T-cell (primary cell): ENCODE data around the gene ZFP36. TPM values are rescaled to one million over a fixed set of nuclear protein-coding genes. Genes with fewer than 3 reads are reported as not detected.

Source experiments
- ATAC-seq, 4 experiments: fragments of 200-7000 bp in 3 of 4; fragments of 150-1000 bp in 1 of 4; cut with Tn5 transposase; replicated peaks in 1 of 4; 1 replicate in 3 of 4; 2 replicates in 1 of 4; pipeline ENCODE4 v1.10.0; 2021; ENCODE audit warnings: moderate library complexity in 3 of 4, mild to moderate bottlenecking in 2 of 4, moderate number of reproducible peaks in 1 of 4
- CTCF ChIA-PET, 2 donors: fragments of 300-600 bp; sonication (Branson Sonifier 250); formaldehyde crosslinking; loops; one replicate each; lab custom pipeline; 2022; ENCODE audit warnings: antibody characterized with exemption in 2 of 2; lab: Charles Lee
- POLR2A ChIA-PET, 2 donors: fragments of 300-600 bp; sonication (Branson Sonifier 250); formaldehyde crosslinking; loops; one replicate each; lab custom pipeline; 2022; ENCODE audit warnings: antibody characterized with exemption in 2 of 2; lab: Charles Lee
- DNase-seq, 35 experiments: peaks; one replicate each; pipeline versions ENCODE4 v3.0.0 to v3.0.0-alpha.2; 2013 to 2023
- H3K27ac ChIP-seq: one replicate; pipeline ENCODE4 v1.5.1; 2013; ENCODE audit warnings: low read length
- H3K27me3 ChIP-seq, 2 experiments: replicated peaks in 1 of 2; 1 replicate in 1 of 2; 2 replicates in 1 of 2; pipeline versions ENCODE4 v1.6.1 to v1.7.0; 2013; ENCODE audit warnings: low read length in 1 of 2, mixed read lengths in 1 of 2; ENCODE audit not compliant: control insufficient read depth in 2 of 2, insufficient read depth in 2 of 2; ENCODE audit errors: extremely low read depth in 1 of 2
- H3K36me3 ChIP-seq, 2 donors: 1 replicate in 1 of 2; 2 replicates in 1 of 2; pipeline versions ENCODE4 v1.6.1 to v1.7.0; 2013; ENCODE audit warnings: low read length in 1 of 2; ENCODE audit not compliant: control insufficient read depth in 2 of 2, insufficient read depth in 1 of 2; ENCODE audit errors: extremely low read depth in 1 of 2
- H3K4me1 ChIP-seq, 2 experiments: 1 replicate in 1 of 2; 2 replicates in 1 of 2; pipeline versions ENCODE4 v1.6.1 to v1.7.0; 2013; ENCODE audit warnings: low read length in 2 of 2, mixed read lengths in 1 of 2; ENCODE audit not compliant: insufficient read depth in 2 of 2, control insufficient read depth in 1 of 2; ENCODE audit errors: extremely low read depth in 1 of 2
- H3K4me3 ChIP-seq, 2 donors: 1 replicate in 1 of 2; 2 replicates in 1 of 2; pipeline versions ENCODE4 v1.5.1 to v1.7.0; 2013; ENCODE audit warnings: mild to moderate bottlenecking in 2 of 2, low read length in 1 of 2, moderate library complexity in 1 of 2; ENCODE audit not compliant: control insufficient read depth in 1 of 2; ENCODE audit errors: extremely low read depth in 1 of 2
- H3K9me3 ChIP-seq: 2 replicates; pipeline ENCODE4 v1.7.0; 2013
- H3K27ac Mint-ChIP-seq, 2 donors: one replicate each; pipeline ENCODE4 v1.8.0; 2020 to 2021; ENCODE audit warnings: mild to moderate bottlenecking in 2 of 2, mixed read lengths in 2 of 2
- H3K27me3 Mint-ChIP-seq, 2 donors: one replicate each; pipeline ENCODE4 v1.8.0; 2021 to 2022; ENCODE audit warnings: mixed read lengths in 2 of 2
- H3K36me3 Mint-ChIP-seq: one replicate; pipeline ENCODE4 v1.8.0; 2021; ENCODE audit warnings: mixed read lengths
- H3K4me1 Mint-ChIP-seq, 3 donors: one replicate each; pipeline ENCODE4 v1.8.0; 2020 to 2022; ENCODE audit warnings: mixed read lengths in 3 of 3, mild to moderate bottlenecking in 1 of 3
- H3K4me3 Mint-ChIP-seq, 3 donors: one replicate each; pipeline ENCODE4 v1.8.0; 2020 to 2022; ENCODE audit warnings: mild to moderate bottlenecking in 3 of 3, mixed read lengths in 3 of 3, moderate library complexity in 3 of 3
- H3K9me3 Mint-ChIP-seq, 3 donors: one replicate each; pipeline ENCODE4 v1.8.0; 2020 to 2022; ENCODE audit warnings: mixed read lengths in 3 of 3
- WGBS: methylation state at CpG from one replicate; pipeline ENCODE4 v1.1.5; 2013; ENCODE audit warnings: missing lambda C conversion rate; ENCODE audit not compliant: insufficient coverage; 5-methylcytosine and 5-hydroxymethylcytosine counted together
- total RNA-seq, 35 experiments: library from RNA in 6 of 35; stranded (reverse) in 6 of 35; fragments of 120-200 nt in 1 of 35; gene quantifications; one replicate each; pipeline versions ENCODE4 v1.2.1 to v1.2.4 and lab custom pipeline; 2013 to 2026

Gene ZFP36
- total RNA-seq, 5 donors from 2014 or later (not counting 1 experiment from before 2014, with no cell fraction given): 208 to 1,013 (median 233) TPM

GRCh38 chr19:39403331-39404312 is 3.0 kb upstream of the ZFP36 start:
- Histone ChIP-seq H3K36me3 (peaks cover 5 to 16% of the 10 kb centered on the region in 2 donors), H3K4me1 (peaks cover 36 to 84% of the 10 kb centered on the region in 2 experiments), H3K9me3 (no peaks in the 10 kb centered on the region), H3K27me3 (no peaks in the 10 kb centered on the region), H3K4me3 (peak overlapping the region; percentile 71 to 77), H3K27ac (peak overlapping the region; percentile 100)
- CTCF ChIA-PET: interaction anchor here in 1 of 2 donors (1.0 kb wide), 1 partner anchor 9 kb away, joined by 4 read pairs; the partner anchor contains the start of gene PLEKHG2
- no peaks in the 10 kb centered on the region for H3K27me3 Mint-ChIP-seq
- H3K4me3 Mint-ChIP-seq: peak overlapping the region; percentile 73 to 97 (median 83)
- peak overlapping the region; percentile 91 to 95 for H3K27ac Mint-ChIP-seq
- no peaks in the 10 kb centered on the region for H3K9me3 Mint-ChIP-seq
- peaks cover 66 to 72% (median 67%) of the 10 kb centered on the region in 3 donors for H3K4me1 Mint-ChIP-seq
- peaks cover 17% of the 10 kb centered on the region for H3K36me3 Mint-ChIP-seq
- POLR2A ChIA-PET: interaction anchor here in 1 of 2 donors (0.6 to 1.3 kb wide), 6 partner anchors 8 to 1259 kb away, joined by 3 to 6 read pairs (median 4); partner anchors contain the start of genes MED29, PAF1 and RPS16
- ATAC-seq (peak; percentile 30 to 39 (median 32)), DNase-seq (peak; percentile 78 to 98 (median 94))
- WGBS: 1% methylated on average over 35 of the region's 43 CpGs

GRCh38 chr19:39405261-39405957 is 1.2 kb upstream of the ZFP36 start:
- no peaks in the 10 kb centered on the region for H3K9me3 ChIP-seq
- H3K4me3 Mint-ChIP-seq: peak overlapping the region; percentile 83 to 97 (median 85)
- peaks cover 55 to 67% (median 59%) of the 10 kb centered on the region in 3 donors for H3K4me1 Mint-ChIP-seq
- H3K4me1 ChIP-seq: peaks cover 39 to 79% of the 10 kb centered on the region in 2 experiments
- ATAC-seq: no peak
- WGBS: 67% methylated on average over 7 of the region's 17 CpGs
- ChIA-PET POLR2A (interaction anchor here (0.6 to 2.0 kb wide), 4 partner anchors 9 to 70 kb away, joined by 3 to 14 read pairs (median 4); partner anchors contain the start of genes GMFG (in 1 of the 2), MED29 (in 1 of the 2) and PAF1 (in 1 of the 2)), CTCF (interaction anchor here in 1 of 2 donors (0.6 kb wide), 1 partner anchor 297 kb away, joined by 4 read pairs; no protein-coding TSS in a partner anchor)
- DNase-seq: peak in 5 of 35 experiments; percentile 13 to 54 (median 24)
- H3K27ac Mint-ChIP-seq: peak overlapping the region; percentile 91 to 95
- peaks cover 16% of the 10 kb centered on the region for H3K36me3 Mint-ChIP-seq
- peaks cover 5 to 18% of the 10 kb centered on the region in 2 donors for H3K36me3 ChIP-seq
- no peaks in the 10 kb centered on the region for H3K9me3 Mint-ChIP-seq
- H3K27me3 Mint-ChIP-seq: no peaks in the 10 kb centered on the region
- H3K27ac ChIP-seq: peak overlapping the region; percentile 100
- H3K27me3 ChIP-seq: no peaks in the 10 kb centered on the region
- H3K4me3 ChIP-seq: peak overlapping the region; percentile 38 to 97

- H3K9me3 ChIP-seq: no peaks in the 10 kb centered on the region
- H3K4me3 ChIP-seq: peak overlapping the region; percentile 38 to 97
- no peaks in the 10 kb centered on the region for H3K27me3 ChIP-seq
- ChIA-PET POLR2A (interaction anchor here in 1 of 2 donors (0.5 to 2.0 kb wide), 4 partner anchors 9 to 29 kb away, joined by 3 to 14 read pairs (median 4); partner anchors contain the start of genes MED29, PAF1 and RPS16), CTCF (interaction anchor here (0.6 kb wide), 2 partner anchors 279 to 298 kb away, joined by 4 to 11 read pairs; no protein-coding TSS in a partner anchor)
- WGBS: 8% methylated on average over 10 of the region's 22 CpGs
- ATAC-seq (peak; percentile 21 to 33 (median 28)), DNase-seq (peak; percentile 83 to 96 (median 91))
- no peaks in the 10 kb centered on the region for H3K27me3 Mint-ChIP-seq
- no peaks in the 10 kb centered on the region for H3K9me3 Mint-ChIP-seq
- peaks cover 42 to 79% of the 10 kb centered on the region in 2 experiments for H3K4me1 ChIP-seq
- H3K4me1 Mint-ChIP-seq: peaks cover 56 to 68% (median 60%) of the 10 kb centered on the region in 3 donors
- H3K4me3 Mint-ChIP-seq: peak overlapping the region; percentile 83 to 97 (median 85)
- H3K36me3 Mint-ChIP-seq: peaks cover 16% of the 10 kb centered on the region
- H3K36me3 ChIP-seq: peaks cover 5 to 18% of the 10 kb centered on the region in 2 donors
- peak overlapping the region; percentile 100 for H3K27ac ChIP-seq
- peak overlapping the region; percentile 91 to 94 for H3K27ac Mint-ChIP-seq
These were observed 540 bp upstream of the ZFP36 start for GRCh38 chr19:39405958-39406655.

DNA sequence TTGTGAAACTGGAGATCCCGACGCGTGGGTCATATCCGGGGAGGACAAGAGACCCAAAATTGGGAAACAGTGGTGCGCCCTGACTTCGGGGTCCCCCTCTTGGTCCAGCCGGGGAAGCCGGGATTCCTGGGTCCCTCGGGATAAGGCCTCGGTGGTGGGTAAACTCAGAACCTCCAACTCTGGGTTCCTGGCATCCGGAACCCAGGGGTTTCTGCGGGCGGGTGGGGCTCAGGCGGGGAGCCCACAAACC is 688 bp downstream of the ZFP36 start:
- peak overlapping the region; percentile 95 to 98 for H3K27ac Mint-ChIP-seq
- Histone ChIP-seq H3K36me3 (peaks cover 5 to 18% of the 10 kb centered on the region in 2 donors), H3K4me3 (peak overlapping the region; percentile 97), H3K4me1 (peaks cover 36 to 76% of the 10 kb centered on the region in 2 experiments), H3K27me3 (no peaks in the 10 kb centered on the region), H3K27ac (peak overlapping the region; percentile 100), H3K9me3 (no peaks in the 10 kb centered on the region)
- H3K36me3 Mint-ChIP-seq: peaks cover 16% of the 10 kb centered on the region
- ATAC-seq (no peak), DNase-seq (no peak)
- H3K4me1 Mint-ChIP-seq: peaks cover 52 to 68% (median 60%) of the 10 kb centered on the region in 3 donors
- WGBS: 0% methylated on average over 14 of the region's 14 CpGs
- no peaks in the 10 kb centered on the region for H3K9me3 Mint-ChIP-seq
- ChIA-PET POLR2A (interaction anchor here (0.7 to 0.9 kb wide), 2 partner anchors 9 to 10 kb away, joined by 3 to 6 read pairs; no protein-coding TSS in a partner anchor), CTCF (interaction anchor here in 1 of 2 donors (1.0 to 2.7 kb wide), 2 partner anchors 10 to 28 kb away, joined by 3 to 11 read pairs; partner anchors contain the start of gene RPS16)
- peak overlapping the region; percentile 83 to 97 (median 85) for H3K4me3 Mint-ChIP-seq
- H3K27me3 Mint-ChIP-seq: peaks cover 0 to 3% of the 10 kb centered on the region in 2 donors

DNA sequence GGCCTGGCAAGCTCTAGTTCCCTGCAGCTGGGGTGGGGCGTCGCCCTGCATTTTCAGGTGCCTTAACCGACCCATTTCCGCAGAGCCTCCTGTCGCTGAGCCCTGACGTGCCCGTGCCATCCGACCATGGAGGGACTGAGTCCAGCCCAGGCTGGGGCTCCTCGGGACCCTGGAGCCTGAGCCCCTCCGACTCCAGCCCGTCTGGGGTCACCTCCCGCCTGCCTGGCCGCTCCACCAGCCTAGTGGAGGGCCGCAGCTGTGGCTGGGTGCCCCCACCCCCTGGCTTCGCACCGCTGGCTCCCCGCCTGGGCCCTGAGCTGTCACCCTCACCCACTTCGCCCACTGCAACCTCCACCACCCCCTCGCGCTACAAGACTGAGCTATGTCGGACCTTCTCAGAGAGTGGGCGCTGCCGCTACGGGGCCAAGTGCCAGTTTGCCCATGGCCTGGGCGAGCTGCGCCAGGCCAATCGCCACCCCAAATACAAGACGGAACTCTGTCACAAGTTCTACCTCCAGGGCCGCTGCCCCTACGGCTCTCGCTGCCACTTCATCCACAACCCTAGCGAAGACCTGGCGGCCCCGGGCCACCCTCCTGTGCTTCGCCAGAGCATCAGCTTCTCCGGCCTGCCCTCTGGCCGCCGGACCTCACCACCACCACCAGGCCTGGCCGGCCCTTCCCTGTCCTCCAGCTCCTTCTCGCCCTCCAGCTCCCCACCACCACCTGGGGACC is 1.2 kb downstream of the ZFP36 start:
- ChIA-PET CTCF (interaction anchor here (0.6 to 2.7 kb wide), 3 partner anchors 9 to 28 kb away, joined by 3 to 11 read pairs (median 3); partner anchors contain the start of gene RPS16 (in 1 of the 2)), POLR2A (interaction anchor here (0.7 to 1.2 kb wide), 5 partner anchors 10 to 28 kb away, joined by 3 to 6 read pairs (median 3); partner anchors contain the start of genes PAF1 (in 1 of the 2) and RPS16 (in 1 of the 2))
- peaks cover 0 to 3% of the 10 kb centered on the region in 2 donors for H3K27me3 Mint-ChIP-seq
- peak overlapping the region; percentile 95 to 98 for H3K27ac Mint-ChIP-seq
- H3K36me3 Mint-ChIP-seq: peaks cover 16% of the 10 kb centered on the region
- ATAC-seq (peak in 3 of 4 experiments; percentile 13 to 31 (median 27)), DNase-seq (peak; percentile 61 to 87 (median 79))
- Histone ChIP-seq H3K36me3 (peaks cover 5 to 18% of the 10 kb centered on the region in 2 donors), H3K4me1 (peaks cover 35 to 73% of the 10 kb centered on the region in 2 experiments), H3K4me3 (peak overlapping the region; percentile 97), H3K9me3 (no peaks in the 10 kb centered on the region), H3K27ac (peak overlapping the region; percentile 100), H3K27me3 (no peaks in the 10 kb centered on the region)
- H3K4me1 Mint-ChIP-seq: peaks cover 50 to 64% (median 55%) of the 10 kb centered on the region in 3 donors
- H3K9me3 Mint-ChIP-seq: no peaks in the 10 kb centered on the region
- 2% methylated on average over 39 of the region's 40 CpGs for WGBS
- H3K4me3 Mint-ChIP-seq: peak overlapping the region; percentile 83 to 97 (median 85)
